Frontal cortex (tissue), 4 donors: ENCODE measurements around the gene NKX2-2. TPM values are rescaled to one million over a fixed set of nuclear protein-coding genes. Genes with fewer than 3 reads are reported as not detected.

Experiments
- DNase-seq, 2 donors: peaks; one replicate each; pipeline ENCODE4 v3.0.0; 2012; ENCODE audit warnings: low spot score in 2 of 2
- FAIRE-seq: peaks from 2 replicates; lab custom pipeline; 2012; peaks lifted over from hg19 to GRCh38; lab: Jason Lieb, UNC
- total RNA-seq: library from RNA; depleted of rRNA; stranded (reverse); fragments of >200 nt; gene quantifications from one replicate; pipeline ENCODE4 v1.2.3, GENCODE V29; 2014
- donor health status: control.
- donor health status: control.
- donor health status: control.

NKX2-2 gene
- total RNA-seq, 1 donor from 2014 or later: 0.41 TPM

DNA sequence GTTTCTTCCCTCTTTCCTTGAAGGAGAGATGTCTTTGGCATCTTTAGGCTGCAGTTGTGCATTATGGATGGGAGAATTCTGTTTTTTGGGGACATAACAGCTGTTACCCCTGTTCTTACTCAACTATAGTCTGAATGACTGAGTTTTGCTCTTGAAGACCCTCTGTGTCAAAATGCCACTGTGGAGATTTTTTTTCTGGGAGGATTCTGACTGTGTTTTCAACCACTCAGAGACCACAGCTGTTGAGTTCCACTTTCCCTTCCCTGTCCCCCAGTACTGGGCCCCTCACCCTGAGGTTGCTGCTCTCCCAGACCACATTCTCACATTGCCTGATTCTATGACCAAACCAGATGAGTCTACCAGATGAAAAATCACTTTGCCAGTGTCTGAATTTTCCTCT is 48.1 kb downstream of the NKX2-2 start:
- no peak for FAIRE-seq
- no peak for DNase-seq

DNA sequence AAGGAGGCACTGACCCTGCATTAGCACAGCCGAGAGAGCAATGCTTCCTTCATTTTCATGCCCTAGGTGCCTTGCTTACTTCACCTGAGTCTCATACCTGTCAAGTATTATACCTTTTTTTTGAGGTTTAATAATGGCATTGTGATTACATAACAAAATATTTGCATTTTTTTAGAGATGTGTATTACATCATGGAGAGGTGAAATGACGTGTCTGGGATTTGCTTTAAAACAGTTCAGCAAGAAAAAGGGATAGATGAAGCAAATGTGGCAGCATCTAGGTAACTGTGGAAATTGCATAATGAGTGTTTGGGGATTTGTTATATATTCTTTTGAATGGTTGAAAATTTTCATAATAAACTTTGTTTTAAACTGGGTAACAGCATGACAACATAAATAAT is 48.9 kb downstream of the NKX2-2 start:
- no peak for DNase-seq
- no peak for FAIRE-seq

Other genes with a start within 250 kb of the NKX2-2 start
- gene XRN2, start 210.7 kb downstream of the NKX2-2 start, total RNA-seq: 96.2 TPM
- not detected for gene NKX2-4, start 116.5 kb downstream of the NKX2-2 start, total RNA-seq
- not detected for gene PAX1, start 191.6 kb upstream of the NKX2-2 start, total RNA-seq